Measurements from ENCODE around the gene NUB1. TPM values are rescaled to one million over a fixed set of nuclear protein-coding genes. Genes with fewer than 3 reads are reported as not detected.

Gene NUB1
- total and polyA plus RNA-seq, 7 experiments from 2014 or later: 58.1 to 116 (median 80.1) TPM

DNA sequence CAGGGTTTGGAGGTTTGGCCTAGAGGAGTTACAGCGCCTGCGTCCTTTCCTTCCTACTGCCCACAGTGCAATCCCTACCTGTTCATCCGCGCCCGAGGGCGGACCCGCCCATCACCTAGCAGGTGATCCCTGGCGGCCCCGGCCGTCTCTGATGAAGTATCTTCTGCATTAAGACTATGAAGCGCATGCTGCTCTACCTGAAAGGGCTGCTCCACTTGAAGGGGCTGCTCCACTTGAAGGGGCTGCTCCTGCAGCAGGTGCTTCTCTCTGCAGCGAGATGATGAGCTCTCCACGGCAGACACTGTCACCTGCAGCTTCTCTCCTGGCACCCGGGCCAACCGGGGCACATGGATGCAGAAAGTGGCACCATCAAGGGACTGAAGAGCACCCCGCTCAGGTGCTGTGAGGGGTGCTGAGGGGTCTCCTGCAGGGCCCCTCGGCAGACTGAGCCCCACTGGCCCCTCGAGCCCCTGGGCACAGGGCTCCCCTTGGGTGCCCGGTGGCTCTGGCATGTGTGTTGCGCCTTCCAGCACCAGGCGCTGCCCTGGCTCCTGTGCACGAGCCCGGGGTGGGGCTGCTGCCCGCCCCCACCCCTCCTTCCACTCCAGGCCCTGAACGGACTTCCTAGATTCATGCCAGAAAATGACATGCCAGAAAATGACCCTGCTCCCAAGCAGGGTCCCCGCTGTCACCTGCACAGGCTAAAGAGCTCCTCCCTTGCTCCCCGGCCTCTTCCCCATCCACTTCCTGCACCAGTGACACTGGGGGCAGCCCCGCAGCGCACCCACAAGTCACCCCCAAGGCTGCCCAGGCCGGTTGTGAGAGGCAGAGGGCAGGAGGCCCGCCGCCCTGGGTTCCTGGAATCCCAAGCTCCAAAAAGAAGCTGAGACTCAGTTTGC lies 38.8 kb downstream of the NUB1 start:
- Histone ChIP-seq H3K36me3 (ENCODE audit: control insufficient read depth in 2 of 3, insufficient read depth in 3 of 3, low read length in 3 of 3) (peaks cover 0 to 31% (median 0%) of the 10 kb centered on the region in 3 experiments), H3K27me3 (ENCODE audit: control insufficient read depth in 2 of 2, insufficient read depth in 2 of 2, low read length in 2 of 2) (peaks cover 0 to 6% of the 10 kb centered on the region in 2 donors), H3K27ac (ENCODE audit: low read depth, low read length) (peak overlapping the region; percentile 55), H3K4me1 (ENCODE audit: control insufficient read depth in 2 of 2, insufficient read depth in 2 of 2, low read length in 2 of 2) (peaks cover 12 to 19% of the 10 kb centered on the region in 2 donors), H3K4me3 (ENCODE audit: low read length) (peak overlapping the region; percentile 63), H3K9me3 (ENCODE audit: control insufficient read depth in 2 of 3, low read length in 3 of 3) (no peaks in the 10 kb centered on the region)
- peaks cover 6 to 14% (median 9%) of the 10 kb centered on the region in 7 donors for H3K4me1 Mint-ChIP-seq
- H3K9me3 Mint-ChIP-seq: peaks cover 0 to 2% (median 0%) of the 10 kb centered on the region in 11 donors
- H3K4me3 Mint-ChIP-seq: peak overlapping the region; percentile 35 to 90 (median 65)
- peak overlapping the region in 7 of 9 donors; percentile 43 to 90 (median 53) for H3K27ac Mint-ChIP-seq
- peaks cover 0 to 32% (median 5%) of the 10 kb centered on the region in 5 donors for H3K36me3 Mint-ChIP-seq
- intact Hi-C loops (cut with micrococcal nuclease): loop anchor here (2.0 to 5.0 kb wide), 3 partner anchors 50 to 252 kb away; no protein-coding TSS in a partner anchor
- peaks cover 4 to 29% (median 6%) of the 10 kb centered on the region in 5 donors for H3K27me3 Mint-ChIP-seq
- POLR2A ChIA-PET: interaction anchor here (0.9 kb wide), 1 partner anchor 68 kb away, joined by 3 read pairs; no protein-coding TSS in a partner anchor
- no peak for DNase-seq
- ATAC-seq: no peak
- CTCF ChIA-PET: interaction anchor here (1.0 kb wide), 1 partner anchor 68 kb away, joined by 3 read pairs; no protein-coding TSS in a partner anchor

DNA sequence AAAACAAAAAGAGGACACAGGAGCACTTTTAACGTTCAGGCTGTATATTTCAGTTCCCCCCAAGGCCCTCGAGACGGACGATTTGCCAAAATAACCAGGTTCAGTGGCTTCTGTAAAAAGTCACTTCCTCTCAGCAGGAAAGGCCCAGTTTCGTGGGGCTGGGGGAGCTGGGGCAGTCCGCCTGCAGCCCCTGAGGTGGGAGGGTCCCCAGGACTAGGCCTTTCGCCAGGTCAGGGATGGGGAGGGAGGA lies 39.4 kb downstream of the NUB1 start:
- CTCF ChIA-PET: interaction anchor here (0.6 to 1.0 kb wide), 2 partner anchors 67 to 167 kb away, joined by 3 read pairs; no protein-coding TSS in a partner anchor
- no peaks in the 10 kb centered on the region for H3K9me3 ChIP-seq (ENCODE audit: control insufficient read depth in 2 of 3, low read length in 3 of 3)
- H3K27me3 ChIP-seq (ENCODE audit: control insufficient read depth in 2 of 2, insufficient read depth in 2 of 2, low read length in 2 of 2): peaks cover 0 to 6% of the 10 kb centered on the region in 2 donors
- Mint-ChIP-seq H3K27ac (peak overlapping the region in 7 of 9 donors; percentile 4 to 90 (median 43)), H3K9me3 (peaks cover 0 to 2% (median 0%) of the 10 kb centered on the region in 11 donors), H3K36me3 (peaks cover 0 to 27% (median 5%) of the 10 kb centered on the region in 5 donors), H3K4me1 (peaks cover 6 to 14% (median 9%) of the 10 kb centered on the region in 7 donors), H3K27me3 (peaks cover 4 to 29% (median 6%) of the 10 kb centered on the region in 5 donors), H3K4me3 (peak overlapping the region; percentile 35 to 90 (median 65))
- intact Hi-C loops (cut with micrococcal nuclease): loop anchor here (2.0 to 5.0 kb wide), 3 partner anchors 50 to 251 kb away; no protein-coding TSS in a partner anchor
- peaks cover 0 to 27% (median 0%) of the 10 kb centered on the region in 3 experiments for H3K36me3 ChIP-seq (ENCODE audit: control insufficient read depth in 2 of 3, insufficient read depth in 3 of 3, low read length in 3 of 3)
- H3K4me1 ChIP-seq (ENCODE audit: control insufficient read depth in 2 of 2, insufficient read depth in 2 of 2, low read length in 2 of 2): peaks cover 12 to 19% of the 10 kb centered on the region in 2 donors
- H3K27ac ChIP-seq (ENCODE audit: low read depth, low read length): peak overlapping the region; percentile 55
- POLR2A ChIA-PET: interaction anchor here (0.9 kb wide), 1 partner anchor 67 kb away, joined by 3 read pairs; no protein-coding TSS in a partner anchor
- ATAC-seq: no peak
- peak in 3 of 9 donors; percentile 10 to 23 (median 13) for DNase-seq
- H3K4me3 ChIP-seq (ENCODE audit: low read length): peak overlapping the region; percentile 63

DNA sequence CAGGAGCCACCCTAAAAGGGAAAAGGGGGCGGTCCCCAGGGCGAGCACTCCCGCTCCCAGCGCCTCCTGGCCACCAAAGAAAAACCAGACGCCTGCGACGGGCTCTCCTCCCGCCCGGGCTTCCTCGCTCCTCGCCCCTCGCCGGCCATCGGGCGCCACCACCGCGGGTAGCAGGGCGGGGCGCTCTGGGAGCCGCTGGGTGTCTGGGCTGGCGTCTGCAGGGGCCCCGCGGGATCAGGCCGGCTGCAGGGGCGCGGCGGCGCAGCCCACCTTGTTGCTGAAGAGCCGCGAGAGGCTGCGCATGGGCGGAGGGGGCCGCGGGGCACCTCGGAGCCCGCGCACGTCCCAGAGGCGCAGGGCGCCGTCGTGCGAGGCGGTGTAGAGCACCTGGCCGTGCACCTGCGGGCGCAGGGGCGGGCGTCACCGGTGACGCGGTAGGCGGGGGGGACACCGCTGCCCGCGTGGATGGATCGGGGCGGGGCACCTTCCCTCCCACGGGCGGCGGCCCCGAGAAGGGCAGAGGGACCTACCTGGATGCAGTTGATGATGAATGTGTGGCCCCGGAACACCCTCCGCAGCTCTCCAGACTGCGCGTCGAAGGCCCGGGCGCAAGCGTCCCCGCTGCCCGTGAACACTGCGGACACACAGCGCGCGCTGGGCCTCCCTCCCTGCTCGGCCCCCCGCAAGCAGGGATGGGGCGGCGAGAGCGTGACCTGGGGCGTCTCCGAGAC lies 39.9 kb downstream of the NUB1 start:
- peak overlapping the region; percentile 63 for H3K4me3 ChIP-seq (ENCODE audit: low read length)

DNA sequence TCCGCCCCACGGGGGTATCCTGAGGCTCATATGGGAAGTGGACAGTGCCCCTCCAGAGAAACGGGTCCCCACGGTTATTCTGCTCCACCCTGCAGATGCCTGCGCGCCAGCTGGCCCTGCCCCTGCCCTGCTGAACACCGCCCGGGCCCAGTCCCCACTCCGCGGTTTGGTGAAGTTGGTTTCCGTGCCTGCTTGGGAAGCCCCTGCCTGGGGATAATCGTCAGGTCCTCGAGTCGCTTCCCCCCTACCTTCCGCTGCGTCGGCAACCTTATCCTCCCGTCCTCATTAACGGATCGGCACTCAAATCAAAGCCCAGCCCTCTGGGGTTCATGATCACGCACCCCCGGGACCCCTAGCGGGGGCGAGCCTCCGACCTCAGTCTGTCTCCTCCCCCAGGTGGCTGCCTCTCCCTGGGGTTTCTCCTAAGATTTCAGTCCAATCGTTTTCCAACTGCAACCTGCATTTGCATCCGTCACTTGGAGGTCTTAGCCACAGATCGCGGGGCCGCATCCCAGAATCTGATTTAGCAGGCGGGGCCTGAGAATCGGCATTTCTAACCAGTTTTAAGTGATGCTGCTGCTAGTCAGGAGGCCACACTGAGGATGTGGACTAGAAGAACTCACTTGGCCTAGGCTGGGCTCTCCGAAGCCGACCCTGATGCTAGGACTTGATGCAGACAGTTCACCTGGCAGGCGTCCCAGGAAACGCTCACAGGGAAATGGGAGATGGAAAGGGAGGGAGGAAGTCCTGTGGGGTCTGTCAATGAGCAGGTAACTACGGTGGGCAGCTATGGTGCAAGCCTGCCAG lies 40.7 kb downstream of the NUB1 start:
- H3K36me3 Mint-ChIP-seq: peaks cover 0 to 16% (median 5%) of the 10 kb centered on the region in 5 donors
- H3K27ac ChIP-seq (ENCODE audit: low read depth, low read length): peak overlapping the region; percentile 62
- intact Hi-C loops (cut with micrococcal nuclease): loop anchor here (5.0 kb wide), 2 partner anchors 65 to 250 kb away; no protein-coding TSS in a partner anchor
- H3K27me3 Mint-ChIP-seq: peaks cover 4 to 29% (median 6%) of the 10 kb centered on the region in 5 donors
- peaks cover 12 to 19% of the 10 kb centered on the region in 2 donors for H3K4me1 ChIP-seq (ENCODE audit: control insufficient read depth in 2 of 2, insufficient read depth in 2 of 2, low read length in 2 of 2)
- peaks cover 0 to 14% (median 0%) of the 10 kb centered on the region in 3 experiments for H3K36me3 ChIP-seq (ENCODE audit: control insufficient read depth in 2 of 3, insufficient read depth in 3 of 3, low read length in 3 of 3)
- ChIA-PET POLR2A (interaction anchor here (1.6 kb wide), 1 partner anchor 10 kb away, joined by 3 read pairs; no protein-coding TSS in a partner anchor), CTCF (interaction anchor here (1.3 kb wide), 1 partner anchor 67 kb away, joined by 4 read pairs; no protein-coding TSS in a partner anchor)
- H3K4me3 ChIP-seq (ENCODE audit: low read length): peak overlapping the region; percentile 63
- H3K4me1 Mint-ChIP-seq: peaks cover 6 to 14% (median 9%) of the 10 kb centered on the region in 7 donors
- H3K27ac Mint-ChIP-seq: peak overlapping the region in 8 of 9 donors; percentile 14 to 88 (median 63)
- peaks cover 0 to 2% (median 0%) of the 10 kb centered on the region in 11 donors for H3K9me3 Mint-ChIP-seq
- H3K27me3 ChIP-seq (ENCODE audit: control insufficient read depth in 2 of 2, insufficient read depth in 2 of 2, low read length in 2 of 2): peaks cover 0 to 6% of the 10 kb centered on the region in 2 donors
- peak overlapping the region; percentile 73 to 90 (median 80) for H3K4me3 Mint-ChIP-seq
- ATAC-seq (peak; percentile 74), DNase-seq (peak in 8 of 9 donors; percentile 27 to 57 (median 36))
- no peaks in the 10 kb centered on the region for H3K9me3 ChIP-seq (ENCODE audit: control insufficient read depth in 2 of 3, low read length in 3 of 3)

More for the DNA sequence above, 39.9 kb downstream of the NUB1 start:
- Histone ChIP-seq H3K36me3 (ENCODE audit: control insufficient read depth in 2 of 3, insufficient read depth in 3 of 3, low read length in 3 of 3) (peaks cover 0 to 22% (median 0%) of the 10 kb centered on the region in 3 experiments), H3K4me1 (ENCODE audit: control insufficient read depth in 2 of 2, insufficient read depth in 2 of 2, low read length in 2 of 2) (peaks cover 12 to 19% of the 10 kb centered on the region in 2 donors), H3K27ac (ENCODE audit: low read depth, low read length) (peak overlapping the region; percentile 62), H3K27me3 (ENCODE audit: control insufficient read depth in 2 of 2, insufficient read depth in 2 of 2, low read length in 2 of 2) (peaks cover 0 to 6% of the 10 kb centered on the region in 2 donors), H3K9me3 (ENCODE audit: control insufficient read depth in 2 of 3, low read length in 3 of 3) (no peaks in the 10 kb centered on the region)
- Mint-ChIP-seq H3K27ac (peak overlapping the region in 2 of 9 donors; percentile 36 to 80), H3K4me1 (peaks cover 6 to 14% (median 9%) of the 10 kb centered on the region in 7 donors), H3K27me3 (peaks cover 4 to 29% (median 6%) of the 10 kb centered on the region in 5 donors), H3K36me3 (peaks cover 0 to 22% (median 5%) of the 10 kb centered on the region in 5 donors), H3K9me3 (peaks cover 0 to 2% (median 0%) of the 10 kb centered on the region in 11 donors), H3K4me3 (peak overlapping the region in 9 of 10 donors; percentile 16 to 90 (median 77))
- intact Hi-C loops (cut with micrococcal nuclease): loop anchor here (2.0 to 5.0 kb wide), 3 partner anchors 49 to 251 kb away; no protein-coding TSS in a partner anchor
- ChIA-PET POLR2A (interaction anchor here (1.6 kb wide), 1 partner anchor 11 kb away, joined by 3 read pairs; no protein-coding TSS in a partner anchor), CTCF (interaction anchor here (0.6 to 1.0 kb wide), 2 partner anchors 67 to 168 kb away, joined by 3 read pairs; no protein-coding TSS in a partner anchor)
- peak; percentile 86 for ATAC-seq
- DNase-seq: peak in 8 of 9 donors; percentile 39 to 72 (median 54)

DNA sequence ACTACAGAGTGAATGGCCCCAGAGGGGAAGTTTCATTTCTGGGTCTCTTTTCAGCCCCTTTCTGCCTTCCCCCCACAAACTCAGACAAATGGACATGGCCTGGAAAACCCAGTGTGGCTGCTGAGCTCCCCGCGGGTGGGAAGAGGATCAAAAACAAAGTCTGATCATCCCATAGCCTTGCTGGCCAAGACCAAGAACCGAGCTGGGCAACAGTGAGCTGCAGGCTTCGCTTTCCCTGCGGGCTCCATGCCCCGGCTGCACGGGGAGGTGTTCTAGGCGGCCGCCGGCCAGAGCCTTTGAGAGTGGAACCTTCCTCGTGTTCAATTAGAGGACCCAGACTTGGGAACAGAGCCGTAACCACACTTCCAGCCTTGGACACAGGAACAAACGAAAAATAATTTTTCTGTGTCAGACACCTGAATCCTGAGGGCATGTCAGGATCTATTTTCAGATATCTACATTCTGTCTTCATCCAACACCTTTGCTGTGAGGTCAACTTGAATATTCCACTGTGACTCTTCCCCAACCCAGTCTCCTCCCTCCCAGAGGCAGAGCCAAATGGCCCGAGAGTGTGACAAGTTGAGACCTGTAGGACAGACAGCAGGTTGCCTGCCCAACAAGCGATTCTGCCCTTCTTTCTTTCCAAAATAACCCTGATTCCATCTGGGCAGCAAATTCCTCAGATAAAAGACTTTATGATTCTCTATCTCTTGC lies 42.2 kb downstream of the NUB1 start:
- CTCF ChIA-PET: interaction anchor here (1.3 kb wide), 1 partner anchor 65 kb away, joined by 4 read pairs; no protein-coding TSS in a partner anchor

More for the DNA sequence above, 42.2 kb downstream of the NUB1 start:
- POLR2A ChIA-PET: interaction anchor here (0.5 kb wide), 1 partner anchor 15 kb away, joined by 3 read pairs; no protein-coding TSS in a partner anchor
- H3K27ac Mint-ChIP-seq: no peak overlapping the region
- Histone ChIP-seq H3K36me3 (ENCODE audit: control insufficient read depth in 2 of 3, insufficient read depth in 3 of 3, low read length in 3 of 3) (peaks cover 0 to 2% (median 0%) of the 10 kb centered on the region in 3 experiments), H3K27ac (ENCODE audit: low read depth, low read length) (no peak overlapping the region), H3K4me3 (ENCODE audit: low read length) (no peak overlapping the region), H3K4me1 (ENCODE audit: control insufficient read depth in 2 of 2, insufficient read depth in 2 of 2, low read length in 2 of 2) (peaks cover 12 to 19% of the 10 kb centered on the region in 2 donors), H3K27me3 (ENCODE audit: control insufficient read depth in 2 of 2, insufficient read depth in 2 of 2, low read length in 2 of 2) (peaks cover 0 to 6% of the 10 kb centered on the region in 2 donors), H3K9me3 (ENCODE audit: control insufficient read depth in 2 of 3, low read length in 3 of 3) (no peaks in the 10 kb centered on the region)
- peaks cover 4 to 29% (median 6%) of the 10 kb centered on the region in 5 donors for H3K27me3 Mint-ChIP-seq
- H3K36me3 Mint-ChIP-seq: peaks cover 0 to 7% (median 0%) of the 10 kb centered on the region in 5 donors
- H3K4me3 Mint-ChIP-seq: peak overlapping the region in 2 of 10 donors; percentile 8 to 40
- intact Hi-C loops (cut with micrococcal nuclease): loop anchor here (5.0 kb wide), 2 partner anchors 64 to 249 kb away; no protein-coding TSS in a partner anchor
- ATAC-seq (no peak), DNase-seq (no peak)
- peaks cover 6 to 13% (median 9%) of the 10 kb centered on the region in 7 donors for H3K4me1 Mint-ChIP-seq
- H3K9me3 Mint-ChIP-seq: peaks cover 0 to 2% (median 0%) of the 10 kb centered on the region in 11 donors
